ENCODE results near the gene SYT9. TPM values are rescaled to one million over a fixed set of nuclear protein-coding genes. Genes with fewer than 3 reads are reported as not detected.

Gene SYT9
- total and polyA plus RNA-seq, 2 donors (not counting 1 experiment from before 2014, with no cell fraction given), result not detected

- WGBS (ENCODE audit: insufficient coverage), result 77% methylated on average over 3 of the region's 8 CpGs
- no peak for ATAC-seq (ENCODE audit: low read depth)
These were observed 97.0 kb downstream of the SYT9 start for GRCh38 chr11:7348432-7349304.

More at GRCh38 chr11:7348432-7349304, 97.0 kb downstream of the SYT9 start:
- Histone ChIP-seq H3K4me2 (replicated peaks; ENCODE audit: low read depth, low read length, poor library complexity, severe bottlenecking) (no peak overlapping the region), H3K27me3 (replicated peaks in 1 of 4; ENCODE audit: control extremely low read depth in 1 of 4, control insufficient read depth in 3 of 4, insufficient read depth in 4 of 4, low read length in 3 of 4) (peaks cover 0 to 11% (median 3%) of the 10 kb centered on the region in 4 experiments), H3K79me2 (ENCODE audit: control insufficient read depth, insufficient read depth, low read length) (no peaks in the 10 kb centered on the region), H3K36me3 (replicated peaks in 1 of 2; ENCODE audit: control extremely low read depth in 1 of 2, control insufficient read depth in 1 of 2, extremely low read depth in 1 of 2, insufficient read depth in 2 of 2, low read length in 1 of 2) (no peaks in the 10 kb centered on the region), H3K9me3 (ENCODE audit: control extremely low read depth in 1 of 3, control insufficient read depth in 2 of 3, insufficient read depth in 1 of 3, low read length in 2 of 3) (no peaks in the 10 kb centered on the region), H3K4me1 (ENCODE audit: control insufficient read depth in 2 of 2, insufficient read depth in 2 of 2, low read length in 2 of 2) (peaks cover 0 to 3% of the 10 kb centered on the region in 2 donors), H3K9ac (ENCODE audit: low read length) (no peak overlapping the region), H3K4me3 (ENCODE audit: control extremely low read depth in 1 of 5, extremely low read depth in 1 of 5, insufficient read depth in 1 of 5, low read depth in 2 of 5, low read length in 4 of 5) (no peak overlapping the region), H2AFZ (ENCODE audit: insufficient read depth, low read depth, low read length, poor library complexity, severe bottlenecking) (no peak overlapping the region), H4K20me1 (ENCODE audit: control insufficient read depth, insufficient read depth, low read length, poor library complexity, severe bottlenecking) (no peaks in the 10 kb centered on the region), H3K27ac (ENCODE audit: low read length in 2 of 2) (no peak overlapping the region)
- H3K27me3 Mint-ChIP-seq, result peaks cover 30% of the 10 kb centered on the region
- H3K27ac Mint-ChIP-seq, result no peak overlapping the region
- no peak overlapping the region for H3K4me3 Mint-ChIP-seq
- H3K4me1 Mint-ChIP-seq, result peaks cover 2% of the 10 kb centered on the region
- CTCF ChIA-PET, result interaction anchor here (0.9 to 1.5 kb wide), 2 partner anchors 8 to 317 kb away, joined by 3 to 4 read pairs; no protein-coding TSS in a partner anchor
- no peaks in the 10 kb centered on the region for H3K9me3 Mint-ChIP-seq (ENCODE audit: insufficient read depth)
- DNase-seq, result no peak
- TF ChIP-seq CTCF (IDR thresholded peaks at IDR 0.05), result no peak
- TF ChIP-seq EZH2 (IDR thresholded peaks at IDR 0.05; ENCODE audit: borderline replicate concordance, insufficient read depth, low read depth, low read length, poor library complexity, severe bottlenecking), result no peak
- POLR2A ChIA-PET, result no interaction called here
- intact Hi-C loops (cut with micrococcal nuclease), result no loop called here

All from B cell (primary cell).